Activated CD4-positive, CD25-positive, alpha-beta regulatory T cell treated with anti-CD3 and anti-CD28 coated beads, Interleukin-2, amount 50 U/mL, for 16 hours (primary cell): ENCODE measurements around the gene C1QTNF2.
"Not testable (repeated sequence)": the region's sequence is repeated elsewhere in the genome, so short reads cannot be mapped to it uniquely, and the experiment has no call there.

Source experiments
- DNase-seq: peaks from one replicate; pipeline ENCODE4 v3.0.0-alpha.2; 2020; ENCODE audit warnings: low read depth, low spot score

The C1QTNF2 gene

GRCh38 chr5:160342413-160342941 is 27.9 kb downstream of the C1QTNF2 start:
- DNase-seq = no peak

DNA sequence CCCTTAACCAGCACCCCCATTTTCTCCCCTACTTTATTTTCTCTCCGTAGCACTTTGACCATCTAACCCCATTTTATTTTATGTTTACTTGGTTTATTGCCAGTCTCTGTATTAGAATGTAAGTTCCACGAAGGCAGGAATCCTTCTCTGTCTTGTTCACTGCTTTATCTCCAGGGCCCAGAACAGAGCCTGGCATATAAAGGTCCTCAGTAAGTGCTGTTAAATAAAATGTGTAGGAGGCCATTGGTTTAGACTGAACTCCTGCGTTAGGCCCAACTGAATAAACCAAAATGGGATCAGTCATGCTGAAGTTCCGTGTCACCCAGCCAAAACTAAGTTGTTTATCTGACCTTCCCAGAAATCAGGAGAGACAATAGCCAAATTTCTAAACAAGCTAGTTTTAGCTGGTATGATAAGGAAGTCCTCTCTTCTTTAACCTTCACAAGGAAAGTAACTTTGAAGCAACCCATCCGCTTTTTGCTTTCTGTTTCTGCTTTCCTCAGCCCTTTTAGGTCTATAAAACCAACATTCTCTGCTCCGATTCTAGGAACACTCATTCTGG is 29.0 kb downstream of the C1QTNF2 start:
- no peak for DNase-seq

- not testable (repeated sequence) for DNase-seq
These were observed 29.9 kb downstream of the C1QTNF2 start for GRCh38 chr5:160340513-160340912.

DNA sequence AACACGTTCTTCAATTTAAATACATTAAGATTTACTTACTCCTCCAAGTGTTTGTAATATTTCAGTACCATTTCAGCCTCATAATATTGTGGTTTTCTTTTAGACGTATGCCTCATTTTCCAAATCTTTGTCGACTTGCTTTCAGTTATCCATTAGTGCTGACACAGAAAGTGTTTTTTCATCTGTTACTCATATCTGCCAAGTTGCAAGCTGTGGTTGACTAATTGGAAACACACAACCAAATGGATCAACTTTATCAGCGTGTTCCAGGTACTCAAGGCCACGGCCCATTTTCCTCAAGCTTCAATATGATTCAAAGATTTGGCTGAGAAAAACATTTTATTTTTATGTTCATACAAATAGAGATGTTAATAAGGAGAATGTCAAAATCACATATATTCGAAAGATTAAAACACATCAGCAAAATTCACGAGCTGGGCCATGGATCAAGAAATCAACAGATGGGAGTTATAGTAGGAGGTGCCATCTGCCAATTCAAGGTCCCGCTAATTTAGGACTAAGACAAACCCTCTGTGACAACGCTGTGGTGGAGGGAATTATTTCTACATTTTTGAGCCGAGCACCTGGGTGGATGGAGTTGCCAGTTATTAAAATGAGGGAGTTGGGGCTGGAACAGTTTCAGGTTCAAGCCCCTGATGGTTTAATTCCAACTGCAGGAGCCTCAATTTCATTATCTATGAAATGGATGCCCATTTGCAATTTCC is 30.9 kb downstream of the C1QTNF2 start:
- no peak for DNase-seq

DNA sequence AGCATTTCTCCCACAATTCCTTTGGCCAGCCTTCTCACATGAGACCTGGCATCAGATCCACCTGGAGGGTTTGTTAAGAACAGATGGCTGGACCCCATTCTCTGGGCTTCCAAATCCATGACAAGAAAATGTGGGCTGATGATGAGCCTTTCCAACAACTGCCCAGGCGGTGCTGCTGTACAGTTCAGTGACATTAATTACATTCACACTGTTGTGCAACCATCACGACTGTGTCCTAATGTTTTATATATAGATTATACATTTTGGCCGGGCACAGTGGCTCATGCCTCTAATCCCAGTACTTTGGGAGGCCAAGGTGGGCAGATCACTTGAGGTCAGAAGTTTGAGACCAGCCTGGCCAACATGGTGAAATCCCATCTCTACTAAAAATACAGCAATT is 35.7 kb downstream of the C1QTNF2 start:
- DNase-seq = not testable (repeated sequence)

DNA sequence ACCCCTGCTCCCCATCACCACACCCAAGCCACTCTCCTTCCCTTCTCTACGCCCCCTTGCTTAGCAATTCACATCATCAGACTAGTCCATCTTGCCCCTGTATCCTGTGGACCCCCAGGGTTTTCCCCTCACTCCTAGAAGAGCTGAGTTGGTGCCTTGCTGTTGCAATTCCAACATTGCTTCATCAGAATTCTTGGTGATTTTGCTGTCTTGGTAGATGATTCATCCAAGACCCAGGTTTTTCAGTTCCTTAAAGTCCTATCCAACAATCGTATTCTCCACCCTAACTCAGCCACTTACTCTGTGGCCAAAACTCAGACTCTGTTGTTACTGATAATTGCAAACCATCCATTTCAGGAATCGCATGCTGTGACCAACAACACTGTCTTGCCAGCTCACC is 36.7 kb downstream of the C1QTNF2 start:
- no peak for DNase-seq

DNA sequence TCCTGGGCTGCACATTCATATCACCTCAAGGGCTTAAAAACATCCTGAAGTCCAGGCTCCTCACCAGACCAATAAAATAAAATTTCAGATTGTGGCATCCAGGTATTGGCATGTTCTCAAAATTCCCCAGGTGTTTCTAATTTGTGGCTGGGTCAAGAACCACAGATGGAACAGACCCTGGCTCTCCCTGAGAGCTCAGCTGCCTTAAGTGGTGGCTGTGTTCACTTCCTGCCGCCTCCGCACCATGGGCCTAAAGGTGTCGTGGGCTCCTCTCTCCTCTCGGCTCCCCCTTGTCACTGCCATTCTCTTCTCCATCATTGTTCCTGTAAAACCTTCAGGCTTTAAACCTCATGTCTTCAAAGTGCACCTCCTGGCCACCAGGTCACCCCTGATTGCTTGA is 40.2 kb downstream of the C1QTNF2 start:
- DNase-seq = no peak

GRCh38 chr5:160327818-160328217 is 42.6 kb downstream of the C1QTNF2 start:
- DNase-seq = no peak

DNA sequence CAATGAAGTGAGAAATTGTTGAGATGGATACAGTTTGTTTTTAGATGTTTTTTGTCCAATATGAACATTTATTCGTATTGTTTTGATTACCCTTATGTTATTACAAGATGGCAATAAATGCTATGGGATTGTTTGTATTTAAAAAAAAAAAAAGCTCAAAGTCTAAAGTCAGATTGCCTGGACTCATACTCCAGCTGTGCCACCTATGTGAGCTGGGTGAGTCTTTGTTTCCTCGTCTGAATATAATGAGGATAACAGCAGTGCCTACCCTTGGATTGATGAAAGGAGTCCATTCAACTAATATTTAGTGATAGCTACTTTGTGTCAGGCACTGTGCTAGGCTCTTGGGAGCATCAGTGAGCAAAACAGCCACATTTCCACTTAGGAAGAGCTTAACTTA is 43.4 kb downstream of the C1QTNF2 start:
- DNase-seq = no peak

DNA sequence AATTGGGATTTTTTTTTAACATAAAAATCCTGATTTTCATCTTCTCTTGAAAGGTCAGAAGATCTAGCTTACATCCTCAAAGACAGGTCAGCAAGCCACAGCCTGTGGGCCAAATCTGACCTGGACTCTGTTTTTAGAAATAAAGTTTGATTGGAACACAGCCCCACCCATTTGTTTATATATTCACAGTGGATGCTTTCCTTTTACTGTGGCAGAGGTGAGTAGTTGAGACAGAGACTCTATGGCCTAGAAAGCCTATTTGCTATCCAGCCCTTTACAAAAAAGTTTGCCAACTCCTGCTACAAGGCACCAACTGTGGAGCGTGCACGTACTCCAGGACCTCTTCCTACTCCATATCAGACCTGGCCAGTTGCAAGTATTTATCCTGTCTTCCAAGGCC is 44.7 kb downstream of the C1QTNF2 start:
- no peak for DNase-seq

- no peak for DNase-seq
These were observed 45.5 kb downstream of the C1QTNF2 start for GRCh38 chr5:160324886-160325285.

DNA sequence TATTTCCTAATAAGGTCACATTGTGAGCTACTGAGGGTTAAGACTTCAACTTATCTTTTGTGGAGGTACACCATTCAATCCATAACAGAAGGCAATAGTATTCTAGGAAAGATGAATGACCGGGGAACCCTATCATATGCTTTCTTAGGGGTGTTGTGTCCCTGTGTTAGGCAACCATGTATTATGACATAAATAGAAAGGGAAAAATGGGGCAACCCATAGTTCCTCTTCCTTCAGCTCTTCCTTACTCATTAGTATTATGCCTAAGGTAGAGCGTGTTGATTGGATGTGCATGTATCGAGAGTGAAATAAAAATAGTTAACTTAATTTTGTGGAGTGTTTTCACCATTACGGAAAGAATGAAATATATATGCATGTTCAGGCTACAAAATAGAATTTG is 52.0 kb downstream of the C1QTNF2 start:
- DNase-seq = no peak

DNA sequence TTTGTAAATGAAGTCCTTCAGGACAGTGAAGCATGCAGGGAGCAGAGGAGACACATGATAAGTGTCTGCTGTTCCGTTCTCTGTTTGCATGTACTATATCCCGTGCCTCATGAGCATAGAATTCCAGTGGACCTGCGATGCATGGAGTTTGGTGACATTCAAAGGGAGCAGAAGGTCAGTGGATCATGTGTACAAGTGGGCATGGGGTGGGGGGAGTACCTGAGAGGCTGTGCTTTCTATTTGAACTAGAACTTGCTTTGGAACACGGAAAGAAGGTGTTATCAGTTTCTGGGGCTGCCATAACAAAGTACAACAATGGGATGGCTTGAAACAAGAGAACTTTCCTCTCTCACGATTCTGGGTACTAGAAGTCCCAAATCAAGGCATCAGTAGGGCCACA is 53.0 kb downstream of the C1QTNF2 start:
- DNase-seq = no peak

- no peak for DNase-seq
These were observed 54.5 kb downstream of the C1QTNF2 start for GRCh38 chr5:160315968-160316367.

- DNase-seq = no peak
These were observed 57.3 kb downstream of the C1QTNF2 start for GRCh38 chr5:160312960-160313727.

- DNase-seq = no peak
These were observed 58.1 kb downstream of the C1QTNF2 start, which contains the start of gene CCNJL for GRCh38 chr5:160312134-160312959. TSS of gene CCNJL (minus strand) at chr5:160312564. CDS start at chr5:160311923, 641 bp downstream.

- no peak for DNase-seq
These were observed 58.8 kb downstream of the C1QTNF2 start for GRCh38 chr5:160311491-160312133.

DNA sequence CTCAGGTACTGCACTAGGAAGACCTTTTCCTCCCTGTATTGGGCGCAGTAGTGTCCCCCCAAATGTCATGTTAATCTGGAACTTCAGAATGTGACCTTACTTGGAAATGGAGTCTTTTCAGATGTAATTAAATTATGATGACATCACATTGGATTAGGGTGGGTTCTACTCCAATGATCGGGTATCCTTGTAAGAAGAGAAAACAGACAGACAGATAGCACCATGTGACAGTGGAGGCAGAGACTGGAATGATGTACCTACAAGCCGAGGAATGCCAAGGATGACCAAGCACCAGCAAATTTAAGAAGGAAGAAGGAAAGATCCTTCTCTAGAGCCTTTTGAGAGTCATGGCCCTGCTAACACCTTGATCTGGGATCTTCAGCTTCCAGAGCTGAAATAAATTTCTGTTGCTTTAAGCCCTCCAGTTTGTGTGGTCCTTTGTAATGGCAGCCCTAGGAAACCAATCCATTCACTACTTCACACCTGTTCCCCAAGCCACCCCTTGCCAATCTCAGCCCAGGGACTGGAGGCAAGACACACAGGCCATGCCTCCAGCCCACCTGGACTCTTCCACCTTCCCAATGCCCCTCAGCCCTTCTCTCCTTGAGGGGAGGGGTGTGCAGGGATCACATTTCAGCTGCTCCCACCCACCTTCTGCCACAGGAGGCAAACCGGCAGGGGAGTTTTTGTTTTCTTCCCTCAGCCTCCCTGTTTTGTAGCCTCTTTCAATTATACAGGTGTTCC is 59.7 kb downstream of the C1QTNF2 start:
- no peak for DNase-seq

DNA sequence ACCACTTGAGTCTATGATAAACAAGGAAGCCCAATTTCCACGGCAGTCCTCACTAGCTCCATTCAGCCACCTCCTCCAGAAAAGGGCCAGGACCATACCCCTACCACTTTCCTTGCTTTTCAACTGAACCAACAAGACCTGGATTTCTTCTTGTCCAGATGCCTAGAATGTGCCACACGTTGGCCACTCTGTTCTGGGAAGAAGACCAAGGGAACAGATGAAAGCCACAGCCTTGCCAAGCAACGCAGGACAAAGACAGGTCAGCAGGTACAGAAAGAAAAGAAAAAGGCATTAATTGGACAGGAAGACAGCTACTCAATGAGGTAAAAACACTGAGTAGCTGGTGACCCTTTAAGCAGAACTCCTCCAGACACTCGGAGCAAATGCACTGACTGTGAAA is 60.3 kb downstream of the C1QTNF2 start:
- DNase-seq = no peak

GRCh38 chr5:160306696-160307095 is 63.7 kb downstream of the C1QTNF2 start:
- no peak for DNase-seq
